ENCODE measurements around the gene TYRO3.

The TYRO3 gene

GRCh38 chr15:41577863-41578735 is 19.1 kb downstream of the TYRO3 start:
- TF ChIP-seq POLR2AphosphoS5 (IDR thresholded peaks at IDR 0.05; ENCODE audit: low read depth) (no peak), REST (IDR thresholded peaks at IDR 0.05; ENCODE audit: insufficient replicate concordance, low read depth) (no peak), GABPA (IDR thresholded peaks at IDR 0.05; ENCODE audit: low read depth) (no peak), SPI1 (IDR thresholded peaks at IDR 0.05; ENCODE audit: borderline replicate concordance, low read depth) (no peak), CTCF (IDR thresholded peaks at IDR 0.05; ENCODE audit: insufficient read depth, low read length) (no peak)
- Histone ChIP-seq H3K27ac (replicated peaks) (no peak overlapping the region), H3K27me3 (ENCODE audit: insufficient read depth, poor library complexity, severe bottlenecking) (no peaks in the 10 kb centered on the region), H3K4me3 (replicated peaks; ENCODE audit: insufficient read depth, low read length) (no peak overlapping the region)
- no peak for DNase-seq (ENCODE audit: low read depth in 1 of 2, low spot score in 1 of 2)

- H3K27ac ChIP-seq (replicated peaks) = no peak overlapping the region
- H3K4me3 ChIP-seq (replicated peaks; ENCODE audit: insufficient read depth, low read length) = no peak overlapping the region
- DNase-seq (ENCODE audit: low read depth in 1 of 2, low spot score in 1 of 2) = no peak
- TF ChIP-seq SPI1 (IDR thresholded peaks at IDR 0.05; ENCODE audit: borderline replicate concordance, low read depth) = no peak
- no peak for TF ChIP-seq REST (IDR thresholded peaks at IDR 0.05; ENCODE audit: insufficient replicate concordance, low read depth)
- TF ChIP-seq POLR2AphosphoS5 (IDR thresholded peaks at IDR 0.05; ENCODE audit: low read depth) = no peak
- no peak for TF ChIP-seq CTCF (IDR thresholded peaks at IDR 0.05; ENCODE audit: insufficient read depth, low read length)
- TF ChIP-seq GABPA (IDR thresholded peaks at IDR 0.05; ENCODE audit: low read depth) = no peak
- no peaks in the 10 kb centered on the region for H3K27me3 ChIP-seq (ENCODE audit: insufficient read depth, poor library complexity, severe bottlenecking)
Measured at GRCh38 chr15:41578736-41579383, 19.8 kb downstream of the TYRO3 start.

GRCh38 chr15:41581110-41581509 is 22.1 kb downstream of the TYRO3 start:
- no peak overlapping the region for H3K27ac ChIP-seq (replicated peaks)
- no peak for DNase-seq (ENCODE audit: low read depth in 1 of 2, low spot score in 1 of 2)
- no peak overlapping the region for H3K4me3 ChIP-seq (replicated peaks; ENCODE audit: insufficient read depth, low read length)
- no peak for TF ChIP-seq POLR2AphosphoS5 (IDR thresholded peaks at IDR 0.05; ENCODE audit: low read depth)
- H3K27me3 ChIP-seq (ENCODE audit: insufficient read depth, poor library complexity, severe bottlenecking) = peaks cover 4% of the 10 kb centered on the region

- H3K27ac ChIP-seq (replicated peaks) = no peak overlapping the region
Measured at GRCh38 chr15:41583795-41584194, 24.8 kb downstream of the TYRO3 start.

More at GRCh38 chr15:41583795-41584194, 24.8 kb downstream of the TYRO3 start:
- Histone ChIP-seq H3K27me3 (ENCODE audit: insufficient read depth, poor library complexity, severe bottlenecking) (peaks cover 4% of the 10 kb centered on the region), H3K4me3 (replicated peaks; ENCODE audit: insufficient read depth, low read length) (no peak overlapping the region)
- TF ChIP-seq SPI1 (IDR thresholded peaks at IDR 0.05; ENCODE audit: borderline replicate concordance, low read depth) (no peak), REST (IDR thresholded peaks at IDR 0.05; ENCODE audit: insufficient replicate concordance, low read depth) (no peak), CTCF (IDR thresholded peaks at IDR 0.05; ENCODE audit: insufficient read depth, low read length) (no peak), POLR2AphosphoS5 (IDR thresholded peaks at IDR 0.05; ENCODE audit: low read depth) (no peak)
- no peak for DNase-seq (ENCODE audit: low read depth in 1 of 2, low spot score in 1 of 2)

Data from HL-60 (cell line).